HG03139 (cell line): ENCODE measurements around the gene PRR33.
"Not testable (repeated sequence)": the region's sequence is repeated elsewhere in the genome, so short reads cannot be mapped to it uniquely, and the experiment has no call there.

Experiments used
- ATAC-seq: cut with Tn5 transposase; IDR thresholded peaks from one replicate; pipeline ENCODE4 v1.9.1; 2021; ENCODE audit not compliant: unreplicated experiment

The PRR33 gene

DNA sequence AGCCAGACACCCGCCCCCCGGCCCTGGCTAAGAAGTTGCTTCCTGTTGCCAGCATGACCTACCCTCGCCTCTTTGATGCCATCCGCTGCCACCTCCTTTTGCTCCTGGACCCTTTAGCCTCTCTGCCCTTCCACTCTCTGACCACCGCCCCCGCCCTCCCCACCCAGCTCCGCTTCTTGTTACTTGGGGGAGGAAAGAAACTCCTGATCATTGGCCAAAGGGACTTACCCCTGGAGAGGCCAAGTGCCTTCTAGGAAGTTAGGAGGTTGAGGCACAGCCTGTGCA lies at the start of gene PRR33:
Gene PRR33, minus strand, starts transcription at position 65 of the 285 bp plus-strand sequence. CDS start 1,311 bp downstream, outside the sequence.
- no peak for ATAC-seq

DNA sequence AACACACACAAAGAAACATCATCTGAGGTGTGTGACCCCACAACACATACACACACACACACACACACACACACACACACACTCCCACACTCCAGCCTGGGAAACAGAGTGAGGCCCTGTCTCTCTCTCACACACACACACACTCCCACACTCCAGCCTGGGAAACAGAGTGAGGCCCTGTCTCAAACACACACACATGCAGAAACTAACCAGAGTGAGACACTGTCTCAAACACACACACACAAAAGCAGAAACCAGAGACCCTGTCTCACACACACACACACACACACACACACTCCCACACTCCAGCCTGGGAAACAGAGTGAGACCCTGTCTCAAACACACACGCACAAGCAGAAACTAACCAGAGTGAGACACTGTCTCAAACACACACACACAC lies 48.1 kb upstream of the PRR33 start:
- ATAC-seq = not testable (repeated sequence)

DNA sequence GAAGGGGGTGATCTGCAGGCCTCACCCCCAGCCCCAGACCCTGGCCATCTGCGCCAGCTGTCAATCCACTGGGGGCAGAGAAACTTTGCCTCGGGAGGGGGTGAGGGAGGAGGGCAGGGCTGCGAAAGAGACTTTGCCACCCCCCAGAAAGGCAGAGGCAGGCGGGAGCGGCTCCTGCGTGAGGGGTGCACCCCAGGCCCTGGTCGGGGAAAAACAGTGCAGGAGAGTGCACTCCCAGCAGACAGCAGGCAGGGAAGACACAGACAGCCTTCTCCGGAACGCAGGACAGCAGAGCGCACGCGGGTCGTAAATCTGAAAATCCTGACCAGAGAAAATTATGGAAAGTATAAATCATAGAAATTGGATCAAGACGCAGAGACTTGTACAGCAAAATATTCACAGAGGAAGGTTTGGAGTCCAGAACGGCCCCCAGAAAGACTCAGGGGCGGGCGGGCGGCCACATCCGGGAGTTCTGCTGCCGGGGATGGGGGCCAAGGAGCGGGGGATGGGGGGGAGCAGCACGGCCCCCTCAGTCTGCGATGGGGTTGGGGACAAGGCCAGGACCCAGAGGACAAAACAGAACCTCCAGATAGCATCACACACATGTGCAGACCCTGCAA lies 47.4 kb upstream of the PRR33 start:
- ATAC-seq = no peak

DNA sequence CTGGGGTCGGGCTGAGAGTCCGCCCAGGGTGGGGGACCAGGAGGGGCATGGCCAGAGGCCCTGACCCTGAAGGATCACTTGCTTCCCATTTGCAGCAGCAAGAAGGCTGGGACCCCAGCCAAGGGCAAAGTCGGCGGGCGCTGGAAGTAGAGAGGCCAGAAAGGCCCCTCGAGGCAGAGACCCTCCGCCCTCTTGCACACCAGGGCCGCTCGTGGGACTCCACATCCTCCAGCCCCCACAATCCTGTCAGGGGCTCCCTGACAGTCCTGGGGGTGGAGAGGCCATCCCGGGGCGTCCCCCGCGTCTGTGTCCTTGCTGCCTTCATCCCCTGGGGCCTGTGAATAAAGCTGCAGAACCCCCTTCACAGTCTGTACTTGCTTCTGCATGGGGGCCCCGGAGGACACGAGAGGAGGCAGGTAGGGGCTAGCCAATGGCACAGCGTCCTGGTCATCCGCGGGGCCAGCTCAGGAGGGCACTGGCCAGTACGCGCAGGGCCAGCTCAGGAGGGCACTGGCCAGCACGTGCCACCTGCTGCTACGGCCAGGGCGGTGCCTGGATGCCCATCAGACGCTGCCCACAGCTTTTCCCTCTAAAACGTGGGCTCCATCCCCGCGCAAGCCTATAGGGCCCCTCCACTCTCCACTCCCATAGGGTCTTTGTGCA lies 46.8 kb upstream of the PRR33 start:
- no peak for ATAC-seq

DNA sequence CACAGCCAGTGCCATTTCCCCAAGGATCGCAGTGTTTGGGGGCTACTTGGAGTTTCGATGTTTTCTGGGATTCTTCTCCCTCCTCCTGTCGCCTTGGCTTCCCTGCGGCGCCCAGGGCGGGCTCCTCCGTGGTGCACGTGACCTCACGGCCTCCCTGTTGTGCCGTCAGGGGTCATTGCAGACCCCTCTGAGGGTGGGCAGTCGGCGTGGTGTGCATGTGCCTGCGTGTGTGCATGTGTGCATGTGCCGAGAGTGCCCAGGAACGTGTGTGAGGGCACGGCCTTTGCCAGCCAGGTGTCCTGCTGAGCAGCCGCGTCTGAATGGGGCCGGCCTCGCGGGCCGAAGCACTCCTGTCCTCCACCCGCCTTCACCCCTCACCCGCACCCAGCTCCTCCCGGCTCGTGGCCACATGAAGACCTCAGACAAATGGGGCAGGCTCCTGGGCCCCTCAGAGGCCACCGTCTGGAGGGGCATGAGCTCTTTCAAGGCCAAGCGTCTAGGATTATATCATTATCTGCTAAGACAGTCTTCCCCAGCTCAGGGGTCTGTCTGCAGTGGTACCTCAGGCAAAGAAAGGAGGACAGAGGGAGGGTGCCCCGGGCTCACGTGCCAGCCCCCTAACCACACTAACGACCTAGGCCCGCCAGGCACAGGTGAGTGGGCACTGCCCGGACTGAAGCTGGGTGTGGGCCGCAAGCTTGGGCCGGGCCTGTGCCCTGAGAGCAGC lies 46.1 kb upstream of the PRR33 start:
- ATAC-seq = no peak

DNA sequence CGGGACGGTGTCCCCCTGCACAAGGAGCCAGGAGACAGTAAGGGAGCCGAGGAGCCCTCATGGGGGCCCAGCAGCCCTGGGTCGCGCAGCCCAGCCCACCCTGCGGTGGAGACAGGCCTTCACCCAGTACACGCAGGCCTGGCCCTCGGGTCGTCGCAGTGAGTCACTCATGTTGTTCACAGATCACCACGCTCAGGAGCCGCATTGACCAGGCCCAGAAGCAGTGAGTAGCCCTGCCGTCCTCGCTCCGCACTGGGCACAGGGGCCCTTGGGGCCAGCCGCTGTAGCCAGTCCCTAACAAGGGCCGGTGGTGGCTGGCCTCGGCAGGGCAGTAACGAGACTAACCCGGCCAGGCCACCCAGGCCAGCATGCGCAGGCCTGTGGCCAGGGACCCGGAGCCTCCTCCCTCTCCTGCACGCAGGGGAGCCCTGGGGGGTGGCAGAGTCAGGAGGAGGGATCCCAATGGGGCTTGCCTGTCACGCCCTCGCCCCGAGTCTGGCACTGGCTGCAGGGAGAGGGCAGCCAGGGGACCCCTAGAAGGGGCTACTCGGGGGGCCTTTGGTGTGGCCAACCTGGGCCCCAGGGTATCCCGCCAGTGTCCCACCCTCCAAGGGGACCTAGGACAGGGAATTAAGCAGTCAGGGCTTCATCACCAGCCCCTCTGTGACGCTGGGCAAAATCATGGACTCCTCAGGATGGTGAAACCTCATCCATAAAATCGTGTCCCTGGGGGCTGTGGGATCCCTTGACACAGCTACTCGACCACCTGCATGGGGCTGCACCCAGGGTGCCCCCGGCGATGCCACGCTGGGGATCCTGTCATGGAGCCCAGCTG lies 45.3 kb upstream of the PRR33 start:
- no peak for ATAC-seq

DNA sequence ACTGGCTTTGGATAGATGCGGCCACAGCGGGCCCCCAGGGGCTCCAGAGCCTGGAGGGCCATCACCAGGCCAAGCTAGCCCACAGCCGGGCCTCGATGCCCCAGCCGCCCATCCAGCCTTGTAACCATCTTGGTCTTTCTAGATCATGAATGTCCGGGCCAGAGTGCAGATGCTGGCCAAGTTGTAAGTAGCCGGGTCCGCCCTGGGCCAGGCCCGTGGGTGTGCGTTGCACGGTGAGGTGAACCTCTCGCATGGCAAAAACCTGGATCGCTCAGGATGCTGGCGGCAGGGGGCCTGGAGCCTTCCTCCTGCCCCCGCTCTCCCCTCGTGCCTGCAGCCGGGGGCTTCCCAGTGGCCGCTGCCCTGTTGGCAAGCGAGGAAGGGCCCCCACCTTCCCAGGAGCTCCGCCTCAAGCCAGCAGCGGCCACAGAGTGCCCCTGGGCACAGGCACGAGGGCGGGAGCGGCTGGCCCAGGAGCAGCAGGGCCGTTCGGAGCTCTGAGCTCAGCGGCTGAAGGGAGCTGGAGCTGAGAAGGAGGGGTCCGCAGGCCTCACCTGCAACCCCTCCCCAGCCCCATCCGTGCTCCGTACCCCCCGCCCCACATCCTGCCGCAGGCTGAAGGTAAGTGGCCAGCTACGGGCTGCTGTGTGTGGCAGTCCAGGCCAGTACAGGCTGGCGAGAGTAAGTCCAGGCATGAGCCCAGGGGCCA lies 44.5 kb upstream of the PRR33 start:
- ATAC-seq = no peak

DNA sequence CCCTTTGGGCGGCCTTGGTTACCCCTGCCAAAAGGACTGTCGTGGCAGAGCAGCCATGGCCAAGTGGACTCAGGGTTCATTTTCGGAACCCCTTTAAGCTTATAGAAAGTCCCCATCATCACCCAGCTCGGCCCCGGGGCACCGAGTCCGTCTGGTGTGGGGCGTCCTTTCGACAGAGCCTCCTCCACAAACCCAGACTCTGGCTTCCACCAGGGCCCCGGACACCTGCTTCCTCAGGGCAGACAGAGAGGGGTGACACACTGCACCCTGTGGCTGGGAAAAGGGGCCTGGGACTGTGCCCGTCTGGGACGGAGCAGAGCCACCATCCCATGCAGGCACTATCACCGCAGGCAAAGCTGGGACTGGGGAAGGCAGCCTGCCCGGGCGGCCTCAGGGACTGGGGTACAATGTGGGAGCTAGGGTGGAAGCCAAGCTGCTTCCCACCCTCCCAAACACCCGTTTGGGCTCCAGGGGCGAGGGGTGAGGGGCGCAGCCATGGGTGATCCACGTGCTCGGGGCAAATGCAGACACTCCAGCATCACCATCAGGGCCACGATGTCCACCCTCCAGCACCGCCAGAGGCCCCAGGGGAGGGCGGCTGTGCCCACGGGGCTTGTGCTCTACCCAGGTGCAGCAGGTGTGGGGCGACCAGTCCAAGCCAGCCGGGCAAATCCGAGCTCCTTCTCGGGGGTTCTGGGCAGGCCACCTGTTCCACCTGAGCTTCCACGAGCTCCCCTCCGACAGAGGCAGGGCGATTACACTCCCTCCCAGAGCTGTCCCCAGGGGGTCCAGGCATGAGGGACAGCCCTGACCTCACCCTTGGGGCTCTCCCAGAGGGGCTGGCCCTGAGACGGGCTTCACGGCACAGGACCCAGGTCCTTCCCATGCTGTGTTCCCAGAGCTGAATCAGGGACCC lies 43.7 kb upstream of the PRR33 start:
- ATAC-seq = no peak

DNA sequence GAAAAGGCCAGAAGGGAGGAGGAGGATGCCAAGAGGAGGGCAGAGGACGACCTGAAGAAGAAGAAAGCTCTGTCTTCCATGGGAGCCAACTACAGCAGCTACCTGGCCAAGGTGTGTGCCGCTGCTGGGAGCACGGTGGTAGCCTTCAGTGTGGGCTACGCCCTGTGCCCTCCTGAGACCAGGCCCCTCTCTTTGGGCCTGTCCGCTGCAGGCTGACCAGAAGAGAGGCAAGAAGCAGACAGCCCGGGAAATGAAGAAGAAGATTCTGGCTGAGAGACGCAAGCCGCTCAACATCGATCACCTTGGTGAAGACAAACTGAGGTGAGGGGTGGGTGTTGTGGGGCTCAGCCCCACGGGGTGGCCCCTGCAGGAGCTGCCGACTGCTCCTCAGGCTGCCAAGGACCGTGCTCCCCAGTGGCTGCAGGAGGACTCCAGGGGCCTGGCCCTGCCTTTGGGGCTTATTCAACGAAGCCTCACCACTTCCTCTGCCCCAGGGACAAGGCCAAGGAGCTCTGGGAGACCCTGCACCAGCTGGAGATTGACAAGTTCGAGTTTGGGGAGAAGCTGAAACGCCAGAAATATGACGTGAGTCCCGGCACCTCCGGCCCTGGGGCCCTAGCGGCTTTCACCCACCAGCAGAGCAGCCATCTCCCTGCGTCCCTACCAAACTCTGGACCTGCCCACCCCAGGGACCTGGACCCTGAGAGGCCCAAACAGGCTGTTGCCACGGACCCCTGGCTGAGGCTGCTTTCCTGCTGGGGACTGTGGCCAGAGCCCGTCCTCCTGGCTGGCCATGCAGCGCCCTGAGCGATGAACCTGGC lies 42.9 kb upstream of the PRR33 start:
- no peak for ATAC-seq

DNA sequence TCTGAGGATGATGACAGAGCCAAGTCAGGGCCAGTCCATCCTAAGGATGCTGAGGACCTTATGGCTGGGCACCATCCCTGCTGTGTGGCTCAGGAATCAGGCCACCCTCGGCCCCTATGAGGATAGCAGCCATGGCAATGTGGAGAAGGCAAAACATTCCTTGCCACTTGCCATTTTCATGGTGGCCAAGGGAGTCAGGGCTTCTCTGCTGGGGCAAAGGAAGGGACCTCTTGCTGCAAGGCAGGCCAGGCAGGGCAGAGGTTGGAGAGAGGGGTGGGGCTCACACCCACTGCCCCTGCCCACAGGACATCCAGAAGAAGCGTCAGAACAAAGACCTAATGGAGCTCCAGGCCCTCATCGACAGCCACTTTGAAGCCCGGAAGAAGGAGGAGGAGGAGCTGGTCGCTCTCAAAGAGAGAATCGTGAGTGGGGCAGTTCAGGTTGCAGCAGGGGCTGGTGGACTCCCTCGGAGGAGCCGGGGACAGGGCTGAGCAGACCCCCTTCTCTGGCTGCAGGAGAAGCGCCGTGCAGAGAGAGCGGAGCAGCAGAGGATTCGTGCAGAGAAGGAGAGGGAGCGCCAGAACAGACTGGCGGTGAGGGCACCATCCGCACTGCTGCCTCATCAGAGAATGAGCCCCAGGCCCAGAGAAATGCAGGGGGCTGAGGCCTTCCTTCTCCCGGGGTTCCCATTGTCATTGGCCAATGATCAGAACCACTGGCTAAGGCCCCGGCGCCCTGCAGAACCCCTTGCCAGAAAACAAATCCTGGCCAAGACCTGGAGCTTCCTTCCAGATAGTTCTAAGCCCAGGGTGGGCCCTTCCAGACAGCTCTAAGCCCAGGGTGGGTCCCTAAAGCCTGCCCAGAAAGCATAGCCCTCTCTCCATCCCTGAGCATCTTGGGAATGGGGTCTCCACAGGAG lies 42.0 kb upstream of the PRR33 start:
- no peak for ATAC-seq

DNA sequence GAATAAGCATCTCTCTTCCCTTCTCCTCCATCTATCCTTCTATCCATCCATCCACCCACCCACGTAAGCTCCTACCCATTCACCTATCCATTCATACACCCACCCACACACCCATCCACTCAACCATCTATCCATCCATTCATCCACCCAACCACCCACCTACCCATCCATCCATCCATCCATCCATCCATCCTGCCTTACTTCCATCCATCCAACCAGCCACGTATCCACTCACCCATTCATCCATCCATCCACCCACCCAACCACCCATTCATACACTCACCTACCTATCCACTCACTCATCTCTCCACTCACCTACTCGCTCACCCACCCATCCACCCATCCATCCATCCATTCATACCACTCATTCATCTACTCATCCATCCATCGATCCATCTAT lies 41.0 kb upstream of the PRR33 start:
- no peak for ATAC-seq

DNA sequence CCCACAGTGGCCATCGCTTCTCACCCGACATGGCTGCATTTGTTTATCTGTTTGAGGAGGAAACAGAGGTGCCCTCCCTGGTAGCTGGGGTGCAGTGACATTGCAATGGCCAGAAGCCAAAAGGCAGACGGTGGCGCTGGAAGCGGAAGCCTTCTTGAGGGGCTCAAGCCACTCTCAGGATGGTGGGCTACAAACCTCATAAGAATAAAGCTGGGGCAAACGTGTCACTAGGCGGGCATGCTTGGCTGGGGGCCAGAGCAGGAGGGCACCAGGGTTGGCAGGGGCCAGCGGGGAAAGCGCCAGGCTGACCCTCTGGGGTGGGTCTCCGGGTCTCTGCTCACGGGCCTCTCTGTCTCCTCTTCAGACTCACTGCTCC lies 40.4 kb upstream of the PRR33 start:
- no peak for ATAC-seq

DNA sequence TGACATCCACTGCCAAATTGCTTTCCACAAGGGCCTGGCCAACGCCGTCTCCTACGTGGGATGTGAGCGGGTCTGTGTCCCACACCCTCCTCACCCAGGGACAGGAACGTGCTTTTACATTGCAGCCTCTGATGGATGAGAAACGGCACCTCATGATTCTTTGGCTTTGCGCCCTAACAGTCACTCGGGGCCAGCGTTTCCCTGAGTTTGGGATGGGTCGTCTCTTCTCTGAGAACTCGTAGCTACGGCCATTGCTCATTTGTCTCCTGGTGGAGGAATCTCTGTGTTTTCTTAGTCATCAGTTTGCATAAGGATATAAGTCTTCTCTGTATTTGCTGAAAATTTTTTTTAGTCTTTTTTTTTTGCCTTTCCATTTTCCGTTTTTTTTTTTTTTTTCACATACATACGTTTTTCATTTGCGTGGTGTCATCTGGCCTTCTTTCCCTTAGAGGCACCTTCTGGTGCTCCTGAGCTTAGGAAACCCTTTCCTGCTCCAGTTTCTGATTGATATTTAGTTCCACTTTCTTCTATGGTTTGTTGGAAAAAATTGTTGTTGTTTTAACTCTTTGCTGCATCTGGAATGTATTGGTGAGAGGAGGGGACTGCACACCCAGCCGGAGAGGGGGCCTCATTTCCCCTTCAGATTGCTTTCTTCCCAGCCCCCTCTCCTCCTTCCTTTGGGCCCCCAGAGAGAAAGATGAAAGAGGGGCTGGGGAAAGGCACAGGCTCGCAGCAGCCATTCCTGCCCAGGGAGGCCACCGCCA lies 39.8 kb upstream of the PRR33 start:
- no peak for ATAC-seq

DNA sequence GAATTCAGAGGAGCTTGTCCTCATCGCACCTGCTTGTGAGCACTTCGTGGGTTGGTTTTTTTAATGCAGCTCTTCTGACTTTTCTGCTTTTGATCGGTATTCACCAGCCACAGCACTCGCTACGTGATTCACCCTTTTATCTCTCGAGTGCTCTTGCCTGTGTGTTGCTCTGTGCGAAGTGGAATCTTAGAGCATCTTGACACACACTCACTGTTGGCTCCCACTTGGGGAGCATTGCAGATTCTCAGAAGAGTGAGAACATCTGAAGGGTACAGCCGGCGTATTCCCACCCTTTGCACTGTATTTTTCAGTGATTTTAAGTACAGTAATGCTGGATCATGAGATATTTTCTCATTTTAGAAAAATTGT lies 38.8 kb upstream of the PRR33 start:
- ATAC-seq = no peak

DNA sequence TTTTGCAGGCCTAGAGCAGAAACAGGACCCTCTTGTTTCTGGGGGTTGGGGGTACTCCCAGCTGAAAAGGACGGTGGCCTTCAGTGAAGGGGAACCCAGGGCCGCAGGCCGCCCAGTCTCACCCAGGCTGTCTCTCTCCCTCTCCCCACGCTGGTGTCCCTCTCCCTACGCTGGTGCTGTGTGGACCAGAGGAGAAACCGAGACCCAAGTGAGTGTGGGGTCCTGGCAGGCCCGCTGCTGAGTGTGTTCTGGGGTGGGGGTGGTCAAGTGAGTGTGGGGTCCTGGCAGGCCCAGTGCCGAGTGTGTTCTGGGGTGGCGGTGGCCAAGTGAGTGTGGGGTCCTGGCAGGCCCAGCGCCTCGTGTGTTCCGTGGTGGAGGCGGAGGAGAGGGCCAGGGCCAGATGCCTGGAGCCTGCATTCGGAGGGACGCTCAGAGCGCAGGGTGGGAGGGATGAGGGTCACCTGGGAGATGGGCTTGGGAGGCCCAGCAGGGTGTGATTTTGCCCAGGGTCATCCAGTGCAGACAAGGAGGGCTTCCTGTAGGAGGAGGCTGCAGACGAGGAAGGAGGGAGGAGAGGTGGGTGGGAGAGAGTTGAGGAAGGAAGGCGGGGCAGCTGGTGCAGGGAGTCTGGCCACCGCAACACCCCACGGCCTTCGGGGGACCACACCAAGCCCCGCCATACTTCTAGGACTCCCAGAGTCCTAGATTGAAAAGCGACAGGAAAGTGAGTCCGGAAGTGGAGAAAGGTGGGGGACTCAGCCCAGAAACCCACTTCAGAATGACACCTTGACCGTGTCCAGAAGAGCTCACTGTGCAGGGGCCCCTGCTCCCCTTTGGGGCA lies 38.1 kb upstream of the PRR33 start:
- ATAC-seq = no peak

DNA sequence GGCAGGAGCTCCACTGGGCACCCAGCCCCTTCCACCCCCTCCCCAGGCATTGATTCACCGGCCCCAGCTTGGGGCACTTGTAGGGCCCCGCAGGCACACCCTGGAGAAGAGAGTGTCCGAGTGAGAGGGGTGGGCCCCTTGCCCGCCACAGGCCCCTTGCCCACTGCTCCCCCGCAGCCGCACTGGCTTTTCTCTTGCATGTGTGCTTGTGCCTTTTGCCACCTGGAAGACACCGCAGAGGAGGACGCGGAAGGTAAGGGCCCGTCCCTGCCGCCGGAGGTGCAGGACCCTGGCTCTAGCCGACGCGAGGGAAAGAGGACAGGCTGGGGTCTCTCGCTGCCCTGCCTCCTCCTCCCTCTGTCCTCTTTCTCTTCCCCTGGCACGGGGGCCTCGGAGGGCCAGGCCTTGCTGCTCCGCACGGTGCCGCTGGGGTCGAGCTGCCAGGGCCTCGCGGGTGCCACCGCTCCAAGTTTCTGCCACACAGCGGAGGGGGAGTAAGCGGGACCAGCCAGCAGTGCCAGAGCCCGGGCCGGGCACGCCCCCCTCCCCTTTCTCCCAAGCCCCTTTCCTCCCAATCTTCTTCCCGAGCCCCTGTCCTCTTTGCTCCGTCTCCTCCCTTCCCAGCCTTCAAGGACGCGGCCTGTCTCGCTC lies 37.3 kb upstream of the PRR33 start:
- ATAC-seq = no peak
